Measurements from ENCODE around the gene POLR3H. TPM values are rescaled to one million over a fixed set of nuclear protein-coding genes. Genes with fewer than 3 reads are reported as not detected.

The POLR3H gene
- total RNA-seq, 1 donor from 2014 or later = 46.6 TPM

GRCh38 chr22:41518048-41518347, 26.3 kb downstream of the POLR3H start:
- H3K36me3 Mint-ChIP-seq = peaks cover 11% of the 10 kb centered on the region
- H3K4me3 Mint-ChIP-seq = no peak overlapping the region
- no peak for DNase-seq (ENCODE audit: extremely low spot score, unreplicated experiment)
- peaks cover 8% of the 10 kb centered on the region for H3K4me1 Mint-ChIP-seq (ENCODE audit: unreplicated experiment)
- peak; percentile 40 for TF ChIP-seq CTCF (conservative IDR thresholded peaks at IDR 0.05)
- H3K27ac Mint-ChIP-seq = no peak overlapping the region
- no peaks in the 10 kb centered on the region for H3K9me3 Mint-ChIP-seq
- H3K27me3 Mint-ChIP-seq = no peaks in the 10 kb centered on the region

GRCh38 chr22:41517172-41518047, 26.9 kb downstream of the POLR3H start:
- H3K4me3 Mint-ChIP-seq = no peak overlapping the region
- peak; percentile 80 for DNase-seq (ENCODE audit: extremely low spot score, unreplicated experiment)
- peaks cover 14% of the 10 kb centered on the region for H3K4me1 Mint-ChIP-seq (ENCODE audit: unreplicated experiment)
- no peaks in the 10 kb centered on the region for H3K27me3 Mint-ChIP-seq
- no peaks in the 10 kb centered on the region for H3K9me3 Mint-ChIP-seq
- no peak overlapping the region for H3K27ac Mint-ChIP-seq
- TF ChIP-seq CTCF (conservative IDR thresholded peaks at IDR 0.05) = peak; percentile 94
- peaks cover 14% of the 10 kb centered on the region for H3K36me3 Mint-ChIP-seq

GRCh38 chr22:41516462-41516861, 27.8 kb downstream of the POLR3H start:
- H3K27me3 Mint-ChIP-seq = no peaks in the 10 kb centered on the region

GRCh38 chr22:41513391-41513790, 30.9 kb downstream of the POLR3H start:
- Mint-ChIP-seq H3K27ac (peak overlapping the region; percentile 89), H3K27me3 (no peaks in the 10 kb centered on the region), H3K4me3 (peak overlapping the region; percentile 54), H3K9me3 (no peaks in the 10 kb centered on the region), H3K36me3 (peaks cover 24% of the 10 kb centered on the region), H3K4me1 (ENCODE audit: unreplicated experiment) (peaks cover 20% of the 10 kb centered on the region)
- TF ChIP-seq CTCF (conservative IDR thresholded peaks at IDR 0.05) = no peak
- no peak for DNase-seq (ENCODE audit: extremely low spot score, unreplicated experiment)

More at GRCh38 chr22:41516462-41516861, 27.8 kb downstream of the POLR3H start:
- Mint-ChIP-seq H3K4me1 (ENCODE audit: unreplicated experiment) (peaks cover 20% of the 10 kb centered on the region), H3K9me3 (no peaks in the 10 kb centered on the region), H3K27ac (no peak overlapping the region), H3K4me3 (no peak overlapping the region), H3K36me3 (peaks cover 18% of the 10 kb centered on the region)
- no peak for DNase-seq (ENCODE audit: extremely low spot score, unreplicated experiment)
- no peak for TF ChIP-seq CTCF (conservative IDR thresholded peaks at IDR 0.05)

GRCh38 chr22:41512421-41513194, 31.7 kb downstream of the POLR3H start:
- Mint-ChIP-seq H3K9me3 (no peaks in the 10 kb centered on the region), H3K4me3 (peak overlapping the region; percentile 54), H3K27ac (peak overlapping the region; percentile 89), H3K36me3 (peaks cover 24% of the 10 kb centered on the region), H3K4me1 (ENCODE audit: unreplicated experiment) (peaks cover 20% of the 10 kb centered on the region), H3K27me3 (no peaks in the 10 kb centered on the region)
- no peak for TF ChIP-seq CTCF (conservative IDR thresholded peaks at IDR 0.05)
- no peak for DNase-seq (ENCODE audit: extremely low spot score, unreplicated experiment)
